HG02763 (cell line): Measurements from ENCODE around the gene MSH4.
"Not testable (repeated sequence)": the region's sequence is repeated elsewhere in the genome, so short reads cannot be mapped to it uniquely, and the experiment has no call there.

ENCODE experiments used
- ATAC-seq: cut with Tn5 transposase; IDR thresholded peaks from one replicate; pipeline ENCODE4 v1.9.1; 2021; ENCODE audit warnings: mild to moderate bottlenecking, moderate library complexity; ENCODE audit not compliant: unreplicated experiment

The MSH4 gene

DNA sequence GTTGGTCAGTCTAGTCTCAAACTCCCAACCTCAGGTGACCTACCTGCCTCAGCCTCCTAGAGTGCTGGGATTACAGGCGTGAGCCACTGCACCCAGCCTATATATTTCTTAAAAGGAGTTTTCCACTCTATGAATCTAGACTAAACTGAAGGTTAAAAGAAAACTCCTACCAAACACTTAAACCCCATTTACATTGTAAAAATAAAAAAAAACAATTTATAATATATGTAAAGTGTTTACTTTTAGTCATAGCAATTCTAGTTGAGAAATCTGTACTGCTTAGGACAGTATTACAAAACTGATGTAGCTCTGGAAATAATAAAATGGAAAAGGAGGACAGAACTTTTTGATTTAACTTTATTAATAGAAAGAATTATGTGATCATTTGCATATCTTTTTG, 126.0 kb downstream of the MSH4 start:
- no peak for ATAC-seq

DNA sequence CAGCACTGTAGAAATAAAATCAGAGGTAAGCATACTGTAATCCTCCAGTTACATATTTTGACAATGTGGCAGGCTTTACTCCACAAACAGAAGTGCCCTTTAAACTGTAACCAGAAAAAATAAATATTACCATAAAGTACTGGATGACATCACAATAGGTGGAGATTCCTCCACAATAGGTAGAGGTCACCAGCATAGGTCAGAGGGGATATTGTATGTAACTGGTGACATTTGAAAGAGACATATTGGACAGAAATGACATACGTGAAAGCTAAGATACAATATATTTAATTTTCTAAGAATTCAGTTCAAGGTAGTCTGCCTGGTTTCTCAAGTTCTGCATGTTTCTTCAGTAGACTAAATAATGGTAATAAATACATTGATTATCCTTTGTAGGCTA, 135.6 kb downstream of the MSH4 start, which contains the start of gene ASB17:
TSS of gene ASB17 (minus strand) at position 101 of the 400 bp plus-strand sequence. CDS start 113 bp downstream, outside the sequence.
- no peak for ATAC-seq

DNA sequence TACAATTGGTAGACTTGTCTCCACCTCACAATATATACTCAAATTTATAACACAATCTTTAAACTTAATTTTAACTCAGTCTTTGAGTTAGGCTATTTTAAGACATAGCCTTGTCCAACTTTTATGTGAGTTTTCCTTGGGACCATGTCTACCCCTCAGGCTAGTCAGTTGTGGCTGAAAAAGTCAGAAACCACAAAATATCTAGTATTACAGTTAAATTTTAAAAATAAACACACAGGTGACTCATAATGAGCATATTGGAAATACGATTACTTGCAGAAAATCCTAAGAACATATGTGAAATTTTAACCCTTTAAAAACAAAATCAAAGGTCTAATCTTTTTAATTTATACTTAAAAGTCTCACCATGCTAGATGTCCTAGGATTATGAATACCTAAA, 140.4 kb downstream of the MSH4 start:
- ATAC-seq: no peak

DNA sequence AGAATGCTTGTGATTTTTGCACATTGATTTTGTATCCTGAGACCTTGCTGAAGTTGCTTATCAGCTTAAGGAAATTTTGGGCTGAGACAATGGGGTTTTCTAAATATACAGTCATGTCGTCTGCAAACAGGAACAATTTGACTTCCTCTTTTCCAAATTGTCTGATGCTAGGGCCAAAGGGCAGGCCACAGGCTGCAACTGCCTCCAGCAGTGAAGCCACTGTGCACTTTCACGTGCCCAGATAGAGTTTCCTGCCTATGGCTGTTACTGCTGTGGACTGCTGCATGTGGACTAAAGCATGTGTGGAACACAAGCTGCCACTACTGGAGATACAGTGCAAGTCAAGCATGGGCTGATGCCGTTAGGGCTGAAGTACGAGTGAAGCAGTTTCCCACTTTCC, 146.4 kb downstream of the MSH4 start:
- not testable (repeated sequence) for ATAC-seq

DNA sequence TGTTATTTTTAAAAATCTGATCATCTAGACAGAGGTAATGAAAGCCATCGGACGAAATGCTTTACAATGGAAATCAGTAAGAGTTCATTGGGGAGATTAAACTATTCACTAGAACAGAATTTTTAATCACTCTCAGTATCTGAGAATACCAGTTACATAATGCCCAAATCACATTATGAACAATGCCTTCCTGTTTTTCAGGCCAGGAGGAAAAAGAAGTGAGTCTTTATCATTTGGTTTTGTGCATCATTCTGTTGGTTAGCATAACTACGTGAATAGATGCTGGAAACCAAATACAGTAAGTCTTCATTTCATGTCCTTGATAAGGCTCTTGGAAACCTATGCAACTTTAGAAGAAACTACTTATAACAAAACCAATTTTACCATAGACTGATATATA, 153.5 kb downstream of the MSH4 start:
- no peak for ATAC-seq

DNA sequence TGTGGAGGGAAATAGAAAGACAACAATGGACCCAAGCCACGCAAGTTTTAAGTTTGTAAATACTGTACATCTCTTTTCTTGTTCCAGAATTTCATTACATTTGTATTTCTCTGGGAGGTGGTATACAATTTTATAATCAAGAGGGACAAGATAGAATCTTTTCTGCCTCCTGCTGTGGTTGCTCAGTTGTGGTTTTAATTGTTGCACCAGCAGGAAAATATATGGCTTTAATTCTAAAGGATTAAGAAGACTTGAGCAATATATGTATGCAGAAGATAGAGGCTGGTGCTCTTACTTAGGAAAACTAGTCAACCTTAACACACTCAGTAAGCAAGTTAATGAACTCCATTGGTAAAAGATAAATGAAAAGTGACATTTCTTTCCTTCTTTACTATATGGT, 155.3 kb downstream of the MSH4 start:
- no peak for ATAC-seq

DNA sequence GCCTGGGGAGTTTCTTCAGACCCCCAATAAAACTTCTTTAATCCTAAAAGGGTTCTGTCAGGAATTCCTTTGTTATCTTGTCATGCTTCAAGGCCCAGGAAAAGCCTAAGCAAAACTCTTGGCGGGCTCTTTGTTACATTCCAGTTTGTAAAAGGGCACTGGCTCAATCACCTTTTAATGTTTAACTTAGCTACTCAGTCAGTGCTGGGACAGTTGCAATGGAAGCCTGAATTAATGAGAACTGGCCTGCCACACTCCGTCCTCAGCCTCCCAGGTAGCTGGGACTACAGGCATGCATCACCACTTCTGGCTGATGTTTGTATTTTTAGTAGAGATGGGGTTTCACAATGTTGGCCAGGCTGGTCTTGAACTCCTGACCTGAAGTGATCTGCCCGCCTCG, 156.8 kb downstream of the MSH4 start:
- no peak for ATAC-seq

DNA sequence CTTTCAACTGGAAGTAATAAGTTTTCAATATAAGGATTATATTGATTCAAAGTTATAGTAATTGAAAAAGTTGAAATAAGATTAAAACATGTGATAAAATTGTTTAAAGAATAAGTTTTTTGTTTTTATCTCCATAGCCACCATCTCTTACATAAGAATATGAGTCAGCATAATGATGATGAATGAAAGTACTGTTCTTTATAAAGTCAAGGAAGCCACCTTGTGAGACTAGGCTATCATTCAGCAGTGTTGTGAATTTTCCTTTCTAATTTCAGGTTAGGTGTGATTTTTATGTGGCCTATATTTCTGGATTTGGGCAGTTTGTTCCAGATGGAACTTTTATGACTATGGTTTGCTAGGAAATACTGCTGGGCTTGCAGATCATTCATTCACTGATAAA, 157.9 kb downstream of the MSH4 start:
- ATAC-seq: no peak
